Hematopoietic multipotent progenitor cell treated with erythropoietin and hydrocortisone succinate and interleukin-3 and kit ligand, for 4 days (in vitro differentiated cells): ENCODE results near the gene ARCN1.

ENCODE experiments used
- DNase-seq: peaks from one replicate; pipeline ENCODE4 v3.0.0-alpha.2; 2015

The ARCN1 gene

DNA sequence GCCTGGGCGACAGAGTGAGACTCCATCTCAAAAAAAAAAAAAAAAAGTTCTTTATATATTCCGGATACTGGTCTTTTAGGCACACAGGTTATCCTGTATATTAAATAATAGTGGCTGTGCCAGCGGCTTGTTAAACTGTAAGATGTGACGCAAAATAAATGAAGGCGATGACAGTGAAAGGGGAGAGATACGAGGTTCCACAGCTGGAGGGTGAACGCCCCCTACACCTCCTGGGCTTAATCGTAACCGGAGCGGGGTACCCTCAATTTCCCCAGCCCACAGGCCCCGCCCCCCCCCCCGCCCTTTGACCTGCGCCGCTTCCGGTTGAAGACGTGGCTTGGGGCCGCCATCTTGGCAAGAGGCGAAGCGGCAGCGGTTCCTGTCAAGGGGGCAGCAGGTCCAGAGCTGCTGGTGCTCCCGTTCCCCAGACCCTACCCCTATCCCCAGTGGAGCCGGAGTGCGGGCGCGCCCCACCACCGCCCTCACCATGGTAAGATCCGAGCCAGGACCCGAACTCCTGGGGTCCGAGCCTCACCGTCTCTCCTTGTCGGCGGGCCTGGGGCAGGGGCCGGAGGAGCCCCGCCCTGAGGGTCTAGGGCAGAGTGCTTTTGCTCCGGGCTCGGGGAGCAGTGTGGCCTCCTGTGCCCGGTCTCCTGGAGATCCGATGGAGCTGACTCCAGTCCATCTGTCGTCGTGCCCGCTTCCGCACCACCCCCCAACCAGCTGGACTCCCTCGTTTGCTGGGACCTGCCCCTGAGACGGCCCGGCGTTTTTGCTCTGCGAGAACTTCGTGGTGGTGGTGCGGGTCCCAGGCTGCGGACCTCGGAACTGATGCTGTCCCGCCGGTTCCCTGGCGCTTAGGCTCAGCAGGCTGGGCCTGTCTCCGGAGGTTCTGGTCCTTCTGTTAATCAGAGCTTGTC lies at the start of gene ARCN1:
ARCN1 (plus strand) TSS at position 349 of the 920 bp plus-strand sequence; CDS start at position 488, 139 bp downstream.
- DNase-seq: peak; percentile 94

- DNase-seq: peak; percentile 44
Measured at GRCh38 chr11:118522571-118523072, 49.6 kb upstream of the ARCN1 start.

DNA sequence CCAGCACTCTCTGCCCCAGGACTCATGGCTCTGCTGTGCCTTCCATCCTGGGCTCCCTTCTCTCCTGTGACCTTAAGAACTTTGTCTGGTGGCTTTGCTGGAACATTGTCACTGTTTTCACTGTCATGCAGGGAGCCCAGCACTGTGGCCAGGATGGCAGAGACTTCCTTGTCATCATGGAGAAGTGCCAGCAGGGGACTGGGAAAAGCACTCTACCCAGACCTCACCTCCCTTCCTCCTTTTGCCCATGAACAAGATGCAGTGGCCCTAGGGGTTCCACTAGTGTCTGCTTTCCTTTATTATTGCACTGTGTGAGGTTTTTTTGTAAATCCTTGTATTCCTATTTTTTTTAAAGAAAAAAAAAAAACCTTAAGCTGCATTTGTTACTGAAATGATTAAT lies 47.9 kb upstream of the ARCN1 start:
- DNase-seq: no peak

- DNase-seq: peak; percentile 69
Measured at GRCh38 chr11:118524757-118525470, 47.3 kb upstream of the ARCN1 start.

- no peak for DNase-seq
Measured at GRCh38 chr11:118526688-118527087, 45.5 kb upstream of the ARCN1 start.

- no peak for DNase-seq
Measured at GRCh38 chr11:118527109-118527508, 45.1 kb upstream of the ARCN1 start, which contains the start of gene TTC36. TSS of gene TTC36 (plus strand) at chr11:118527474. CDS start at chr11:118527495, 21 bp downstream.

GRCh38 chr11:118528511-118528910 lies 43.7 kb upstream of the ARCN1 start:
- no peak for DNase-seq

DNA sequence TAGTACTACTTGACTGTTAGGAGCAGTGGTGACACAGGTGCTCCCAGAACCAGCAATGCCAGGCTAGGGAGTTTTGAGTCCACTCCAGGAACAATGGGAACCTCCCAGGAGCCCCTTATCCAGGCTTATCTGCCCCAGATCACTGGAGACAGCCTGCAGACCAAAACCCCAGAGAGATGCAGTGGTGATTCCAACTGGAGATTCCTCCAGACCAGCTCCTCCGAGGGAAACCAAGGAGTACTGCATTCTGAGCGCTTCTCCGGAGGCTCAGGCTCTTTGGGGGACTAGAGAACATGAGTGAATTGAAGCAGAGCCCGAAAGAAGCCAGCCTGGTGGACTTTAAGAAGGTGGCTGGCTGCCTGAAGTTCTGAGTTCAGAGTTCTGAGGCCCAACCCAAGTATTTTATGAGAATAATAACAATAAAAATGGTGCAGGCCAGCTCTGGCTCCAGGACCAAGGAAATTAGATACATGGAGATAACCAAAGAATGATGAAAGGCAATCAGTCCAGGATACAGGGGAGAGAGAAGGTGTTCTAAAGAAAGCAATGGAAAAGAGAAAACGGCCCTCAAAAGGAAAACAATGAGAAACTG lies 42.5 kb upstream of the ARCN1 start:
- no peak for DNase-seq

DNA sequence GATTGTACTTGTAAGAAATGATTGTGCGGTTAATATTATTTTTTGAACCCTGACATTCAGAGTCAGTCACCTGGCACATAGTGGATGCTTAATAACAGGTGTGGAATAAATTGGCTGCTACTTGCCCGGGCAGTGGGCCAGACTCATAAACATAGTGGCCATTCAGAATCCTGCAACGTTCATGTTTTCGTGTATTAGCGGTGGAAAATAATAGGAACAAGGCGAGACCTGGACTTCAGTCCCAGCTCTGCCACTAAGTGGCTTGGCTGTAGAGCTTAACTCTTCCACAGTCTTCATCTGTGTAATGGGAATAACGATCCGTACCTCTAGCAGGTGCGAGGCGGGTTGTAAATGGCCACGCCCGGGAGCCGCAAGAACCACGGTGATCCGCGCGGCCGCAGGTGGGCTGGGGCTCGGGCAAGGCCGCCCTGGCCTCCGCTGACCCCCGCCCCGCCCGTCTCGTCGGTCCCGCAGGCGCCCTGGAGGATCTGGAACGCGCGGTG lies 42.0 kb upstream of the ARCN1 start:
- peak; percentile 30 for DNase-seq

GRCh38 chr11:118530683-118531596 lies 41.3 kb upstream of the ARCN1 start, which contains the start of gene TMEM25:
TSS of gene TMEM25 (plus strand) at chr11:118531192. CDS start at chr11:118531802, 610 bp downstream.
- peak; percentile 60 for DNase-seq

DNA sequence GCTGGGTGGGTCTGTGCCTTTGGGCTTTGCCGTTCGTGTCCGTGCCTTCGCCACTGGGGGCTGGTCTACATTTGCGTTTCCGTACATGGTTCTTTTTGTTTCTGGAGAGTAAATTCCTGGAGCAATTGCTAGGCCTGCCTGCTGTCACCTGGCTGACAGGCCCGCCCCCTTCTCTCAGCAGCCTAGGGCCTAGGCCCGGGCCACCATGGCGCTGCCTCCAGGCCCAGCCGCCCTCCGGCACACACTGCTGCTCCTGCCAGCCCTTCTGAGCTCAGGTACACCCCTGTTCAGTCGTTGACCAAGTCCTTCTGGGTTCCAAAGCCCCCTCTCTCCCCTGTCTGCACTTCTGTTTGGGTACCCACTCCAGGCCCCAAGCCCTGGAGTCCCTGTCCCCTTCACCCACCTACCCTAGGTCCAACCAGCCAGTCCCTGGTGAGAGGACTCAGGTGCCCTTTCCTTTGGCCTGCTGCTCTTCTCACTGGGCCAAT lies 40.6 kb upstream of the ARCN1 start:
- DNase-seq: no peak

GRCh38 chr11:118532091-118532490 lies 40.1 kb upstream of the ARCN1 start:
- DNase-seq: no peak

DNA sequence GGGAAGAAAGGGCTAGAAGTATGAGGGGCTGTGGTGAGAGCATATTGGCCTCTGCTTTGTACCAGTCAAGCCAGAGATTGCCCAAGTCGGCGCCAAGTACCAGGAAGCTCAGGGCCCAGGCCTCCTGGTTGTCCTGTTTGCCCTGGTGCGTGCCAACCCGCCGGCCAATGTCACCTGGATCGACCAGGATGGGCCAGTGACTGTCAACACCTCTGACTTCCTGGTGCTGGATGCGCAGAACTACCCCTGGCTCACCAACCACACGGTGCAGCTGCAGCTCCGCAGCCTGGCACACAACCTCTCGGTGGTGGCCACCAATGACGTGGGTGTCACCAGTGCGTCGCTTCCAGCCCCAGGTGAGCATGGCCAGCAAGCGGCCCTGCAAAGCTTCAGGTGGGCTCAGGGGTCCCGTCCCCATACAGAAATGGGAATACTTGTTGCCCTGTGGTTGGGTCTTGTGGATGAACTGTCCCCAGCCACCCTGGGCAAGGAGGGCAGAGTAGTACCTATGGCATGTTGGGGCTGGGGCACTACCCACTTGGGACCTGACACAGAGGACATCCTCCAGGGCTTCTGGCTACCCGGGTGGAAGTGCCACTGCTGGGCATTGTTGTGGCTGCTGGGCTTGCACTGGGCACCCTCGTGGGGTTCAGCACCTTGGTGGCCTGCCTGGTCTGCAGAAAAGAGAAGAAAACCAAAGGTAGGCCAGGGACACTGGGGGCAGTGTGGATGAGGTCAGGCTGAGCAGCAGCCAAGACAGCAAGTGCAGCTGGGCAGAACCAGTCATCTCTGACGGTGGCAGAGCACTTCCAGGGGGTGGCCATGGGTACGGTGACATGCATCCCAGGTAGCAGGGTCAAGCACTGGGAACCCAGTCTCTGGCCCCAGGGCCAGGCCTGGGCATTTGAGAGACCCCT lies 39.1 kb upstream of the ARCN1 start:
- no peak for DNase-seq

- DNase-seq: no peak
Measured at GRCh38 chr11:118533769-118534729, 38.2 kb upstream of the ARCN1 start.

GRCh38 chr11:118535261-118535660 lies 36.9 kb upstream of the ARCN1 start:
- DNase-seq: no peak

DNA sequence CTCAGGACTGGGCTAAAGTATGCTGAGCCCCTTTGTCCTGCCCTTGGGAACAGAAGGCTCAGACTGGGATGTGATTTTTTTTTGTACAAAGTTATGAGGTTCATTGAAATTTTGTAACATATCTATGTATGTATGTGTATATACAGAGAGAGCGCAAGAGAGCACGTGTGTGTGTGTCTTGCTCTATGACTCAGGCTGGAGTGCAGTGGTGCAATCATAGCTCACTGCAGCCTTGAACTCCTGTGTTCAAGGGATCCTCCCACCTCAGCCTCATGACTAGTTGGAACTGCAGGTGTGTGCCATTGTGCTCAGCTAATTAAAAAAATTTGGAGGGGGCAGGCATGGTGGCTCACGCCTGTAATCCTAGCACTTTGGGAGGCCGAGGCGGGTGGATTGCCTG lies 35.5 kb upstream of the ARCN1 start:
- no peak for DNase-seq

- no peak for DNase-seq
Measured at GRCh38 chr11:118537409-118537980, 34.7 kb upstream of the ARCN1 start.

DNA sequence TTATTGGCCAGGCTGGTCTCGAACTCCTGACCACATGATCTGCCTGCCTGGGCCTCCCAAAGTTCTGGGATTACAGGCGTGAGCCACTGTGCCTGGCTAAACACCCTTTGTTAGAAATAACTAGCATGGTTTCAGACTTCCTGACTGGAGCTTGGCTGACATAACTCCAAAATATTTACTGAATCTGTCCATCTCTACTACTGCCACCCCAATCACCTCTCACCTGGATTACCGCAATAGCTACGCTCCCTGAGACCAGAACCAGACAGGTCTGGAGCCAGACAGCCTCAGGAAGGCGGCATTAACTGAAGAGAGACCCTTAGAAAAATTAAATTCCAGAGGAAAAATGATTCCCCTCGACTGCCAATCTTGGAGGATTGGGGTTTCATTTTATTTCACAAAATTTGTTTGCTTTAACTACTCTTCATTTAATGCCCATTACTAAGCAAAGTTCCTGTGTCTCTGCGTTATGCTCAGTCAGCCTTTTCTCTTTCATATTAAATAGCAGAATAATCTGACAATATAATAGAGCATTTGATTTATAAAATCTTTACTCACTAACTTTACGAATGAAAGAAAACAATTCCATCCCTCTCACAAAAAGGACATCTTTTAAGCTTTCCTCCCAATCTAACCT lies 28.1 kb upstream of the ARCN1 start:
- no peak for DNase-seq
